GDM1 (cell line): ENCODE data around the gene ATAD3C.
"Not testable (repeated sequence)": the region's sequence is repeated elsewhere in the genome, so short reads cannot be mapped to it uniquely, and the experiment has no call there.

ENCODE experiments used
- DNase-seq: peaks from one replicate; lab custom pipeline; 2025; lab: John Stamatoyannopoulos, UW

Gene ATAD3C

DNA sequence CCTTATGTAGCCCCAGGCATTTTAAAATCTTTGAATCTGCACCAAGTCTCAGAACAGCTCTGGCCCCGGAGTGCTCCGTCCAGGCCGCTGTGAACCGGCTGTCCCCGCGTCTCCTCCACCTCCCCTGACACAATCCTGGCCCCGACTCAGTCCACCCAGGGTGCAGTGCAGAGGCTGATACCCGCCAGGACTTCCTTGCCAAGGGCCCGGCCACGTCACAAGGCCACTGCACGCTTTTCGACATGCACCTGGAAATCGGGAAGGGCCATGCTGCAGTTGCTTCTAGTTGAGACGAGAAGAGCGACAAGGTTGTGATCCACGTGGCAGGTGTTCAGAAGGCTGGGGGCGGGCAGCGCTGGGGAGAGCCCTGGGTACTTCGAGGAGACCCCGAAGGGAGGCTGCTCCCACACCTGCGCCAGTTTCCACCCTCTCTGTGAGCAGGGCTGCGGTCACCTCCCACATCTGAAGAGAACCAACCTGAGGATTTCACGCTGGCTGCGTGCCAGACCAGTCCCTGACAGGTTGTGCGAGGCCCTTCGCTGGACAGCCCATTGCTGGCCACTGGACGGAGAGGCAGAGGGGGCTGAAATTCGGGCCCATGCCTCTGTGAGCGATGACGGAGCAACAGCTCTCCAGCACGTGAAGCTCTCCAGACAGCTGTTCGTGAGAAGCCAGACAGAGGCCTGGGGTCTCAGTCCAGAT lies 7.3 kb upstream of the ATAD3C start:
- no peak for DNase-seq

GRCh38 chr1:1446631-1447030 lies 2.9 kb upstream of the ATAD3C start:
- not testable (repeated sequence) for DNase-seq

DNA sequence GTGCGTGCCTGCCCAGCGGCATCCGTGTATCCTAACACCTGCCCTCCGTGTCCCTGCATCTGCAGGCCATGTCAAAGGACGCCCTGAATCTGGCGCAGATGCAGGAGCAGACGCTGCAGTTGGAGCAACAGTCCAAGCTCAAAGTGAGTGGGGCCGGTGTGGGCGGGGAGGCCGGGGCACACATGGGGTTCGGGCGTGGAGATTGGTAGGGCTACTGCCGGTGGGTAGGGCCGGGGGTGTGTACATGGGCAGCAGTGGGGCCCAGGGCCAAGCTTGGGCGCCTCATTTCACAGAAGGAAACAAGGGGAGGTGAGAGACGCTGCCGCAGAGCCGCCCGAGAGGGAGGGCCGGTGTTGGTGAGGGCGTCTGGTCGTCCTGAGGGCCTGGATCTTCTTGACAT lies 1.1 kb downstream of the ATAD3C start:
- not testable (repeated sequence) for DNase-seq

DNA sequence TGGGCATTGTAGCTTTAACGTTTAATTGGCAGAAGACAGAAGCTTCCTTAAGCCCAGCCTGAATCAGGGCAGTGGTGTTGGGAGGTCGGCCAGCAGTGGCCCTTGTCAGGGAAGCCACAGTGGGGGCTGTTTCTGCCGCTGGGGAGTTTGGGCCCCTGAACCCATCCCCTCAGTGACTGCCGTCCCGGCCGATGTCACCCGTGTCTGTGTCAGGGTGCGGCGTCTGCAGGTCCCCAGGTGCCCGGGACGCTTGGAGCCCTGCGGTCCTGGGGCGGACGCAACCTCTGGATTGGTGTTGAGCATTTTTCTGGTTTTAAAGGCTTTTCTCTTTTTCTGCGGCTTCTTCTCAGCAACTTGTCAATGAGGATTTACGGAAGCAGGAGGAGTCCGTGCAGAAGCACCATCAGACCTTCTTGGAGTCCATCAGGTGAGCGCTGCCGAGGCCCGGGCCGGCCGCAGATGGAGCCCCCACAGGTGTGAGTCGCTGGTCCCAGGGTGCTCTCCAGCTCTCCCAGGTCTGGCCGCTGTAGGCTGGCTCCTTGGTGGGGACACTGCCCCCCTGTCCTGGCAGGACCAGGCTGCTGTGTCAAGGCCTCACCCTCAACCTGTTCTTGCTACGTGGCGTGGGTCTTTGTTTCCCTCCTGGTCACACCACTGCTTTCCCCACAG lies 2.3 kb downstream of the ATAD3C start:
- no peak for DNase-seq

GRCh38 chr1:1452365-1452739 lies 2.9 kb downstream of the ATAD3C start:
- not testable (repeated sequence) for DNase-seq

DNA sequence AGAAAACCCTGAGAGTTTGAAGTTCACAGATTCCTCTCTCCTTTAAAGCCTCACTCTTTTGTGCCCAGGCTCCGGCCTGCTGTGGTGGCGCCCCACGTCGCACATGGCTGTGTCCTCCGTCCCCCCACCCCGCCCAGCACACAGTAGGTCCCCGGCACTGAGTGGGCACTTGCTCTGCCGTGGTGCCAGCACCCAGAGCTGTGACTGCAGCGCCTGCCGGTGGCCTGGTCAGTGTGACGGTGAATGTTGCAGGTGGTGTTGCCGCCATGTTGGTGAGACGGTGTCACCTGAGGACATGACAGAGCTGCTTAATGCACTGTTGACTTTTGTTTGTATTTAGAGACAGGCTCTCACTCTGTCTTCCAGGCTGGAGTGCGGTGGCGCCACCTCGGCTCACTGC lies 3.4 kb downstream of the ATAD3C start:
- DNase-seq = no peak

- DNase-seq = not testable (repeated sequence)
Observed at GRCh38 chr1:1454286-1455056, 5.0 kb downstream of the ATAD3C start.

- DNase-seq = no peak
Observed at GRCh38 chr1:1455366-1455884, 5.9 kb downstream of the ATAD3C start.

DNA sequence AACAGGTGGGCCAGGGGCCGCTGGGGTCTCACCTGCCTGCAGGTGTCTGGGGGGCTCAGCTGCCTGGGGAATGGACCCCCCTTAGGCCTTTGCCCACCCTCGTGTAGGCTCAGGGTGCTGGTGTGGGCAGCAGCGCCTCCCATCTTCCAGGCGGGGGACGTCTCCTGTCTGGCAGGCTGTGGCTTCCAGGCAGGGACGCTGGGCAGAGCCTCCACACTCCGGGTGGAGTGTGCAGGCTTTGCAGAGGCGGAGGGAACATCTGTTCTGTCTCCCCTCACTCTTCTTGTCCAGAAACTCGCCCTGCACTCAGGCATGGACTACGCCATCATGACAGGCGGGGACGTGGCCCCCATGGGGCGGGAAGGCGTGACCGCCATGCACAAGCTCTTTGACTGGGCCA lies 6.4 kb downstream of the ATAD3C start:
- not testable (repeated sequence) for DNase-seq

DNA sequence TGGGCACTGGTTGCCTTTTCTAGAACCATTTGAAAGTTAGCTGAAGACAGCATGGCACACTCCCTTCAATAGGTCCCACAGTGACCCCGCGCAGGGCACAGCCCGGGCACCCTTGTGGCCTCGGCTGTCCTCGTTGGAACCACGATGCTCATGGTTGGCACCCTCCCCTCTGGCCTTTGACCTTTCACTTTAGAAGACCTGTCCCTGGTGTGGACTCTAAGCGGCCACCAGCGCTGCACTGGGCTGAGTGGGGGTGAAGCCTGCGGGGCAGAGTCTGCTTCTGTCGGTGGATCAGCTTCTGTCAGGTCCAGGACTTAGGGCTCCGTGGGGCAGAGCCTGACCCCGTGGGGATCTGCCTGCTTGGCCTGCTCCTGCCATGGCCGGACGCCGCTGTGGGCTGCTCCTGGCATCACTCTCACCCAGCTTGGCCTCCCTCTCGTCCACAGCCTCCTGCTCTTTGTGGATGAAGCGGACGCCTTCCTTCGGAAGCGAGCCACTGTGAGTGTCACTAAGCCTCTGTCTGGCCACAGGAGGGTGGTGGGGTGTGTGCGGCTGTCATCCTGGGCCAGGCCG lies 7.3 kb downstream of the ATAD3C start:
- not testable (repeated sequence) for DNase-seq

GRCh38 chr1:1459156-1459555 lies 9.7 kb downstream of the ATAD3C start:
- DNase-seq = not testable (repeated sequence)

- not testable (repeated sequence) for DNase-seq
Observed at GRCh38 chr1:1459711-1460110, 10.2 kb downstream of the ATAD3C start.

GRCh38 chr1:1460540-1461130 lies 11.1 kb downstream of the ATAD3C start:
- DNase-seq = no peak

GRCh38 chr1:1461721-1462317 lies 12.3 kb downstream of the ATAD3C start:
- DNase-seq = no peak

DNA sequence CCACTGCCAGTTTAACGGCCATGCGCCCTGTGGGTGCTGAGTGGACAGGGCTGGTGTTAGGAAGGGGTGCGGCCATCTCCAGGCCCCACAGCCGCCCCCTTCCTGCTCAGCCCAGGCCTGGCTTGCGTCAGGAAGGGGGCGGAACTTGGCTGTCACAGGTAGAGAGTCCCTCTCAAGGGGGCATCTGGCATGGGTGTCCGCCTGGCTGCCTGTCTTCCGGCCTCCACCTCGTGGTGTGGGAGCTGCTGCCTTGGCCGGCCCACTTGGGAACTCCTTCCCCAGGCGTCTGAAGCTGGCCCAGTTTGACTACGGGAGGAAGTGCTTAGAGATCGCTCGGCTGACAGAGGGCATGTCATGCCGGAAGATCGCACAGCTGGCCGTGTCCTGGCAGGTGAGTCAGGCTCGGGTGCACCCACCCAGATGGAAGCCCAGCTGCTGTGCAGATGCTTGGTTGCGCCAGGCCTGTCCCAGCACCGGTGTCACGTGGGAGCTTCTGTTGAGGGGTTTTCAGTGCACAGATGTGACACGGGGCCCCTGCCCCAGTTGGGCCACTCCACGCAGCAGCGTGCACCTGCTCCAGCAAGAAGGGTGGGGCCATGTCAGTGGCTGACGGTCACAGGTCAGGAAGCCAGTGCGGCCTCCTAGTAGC lies 13.0 kb downstream of the ATAD3C start:
- DNase-seq = no peak

GRCh38 chr1:1463312-1463711 lies 13.8 kb downstream of the ATAD3C start:
- no peak for DNase-seq

GRCh38 chr1:1468196-1468985 lies 18.9 kb downstream of the ATAD3C start:
- DNase-seq = not testable (repeated sequence)

DNA sequence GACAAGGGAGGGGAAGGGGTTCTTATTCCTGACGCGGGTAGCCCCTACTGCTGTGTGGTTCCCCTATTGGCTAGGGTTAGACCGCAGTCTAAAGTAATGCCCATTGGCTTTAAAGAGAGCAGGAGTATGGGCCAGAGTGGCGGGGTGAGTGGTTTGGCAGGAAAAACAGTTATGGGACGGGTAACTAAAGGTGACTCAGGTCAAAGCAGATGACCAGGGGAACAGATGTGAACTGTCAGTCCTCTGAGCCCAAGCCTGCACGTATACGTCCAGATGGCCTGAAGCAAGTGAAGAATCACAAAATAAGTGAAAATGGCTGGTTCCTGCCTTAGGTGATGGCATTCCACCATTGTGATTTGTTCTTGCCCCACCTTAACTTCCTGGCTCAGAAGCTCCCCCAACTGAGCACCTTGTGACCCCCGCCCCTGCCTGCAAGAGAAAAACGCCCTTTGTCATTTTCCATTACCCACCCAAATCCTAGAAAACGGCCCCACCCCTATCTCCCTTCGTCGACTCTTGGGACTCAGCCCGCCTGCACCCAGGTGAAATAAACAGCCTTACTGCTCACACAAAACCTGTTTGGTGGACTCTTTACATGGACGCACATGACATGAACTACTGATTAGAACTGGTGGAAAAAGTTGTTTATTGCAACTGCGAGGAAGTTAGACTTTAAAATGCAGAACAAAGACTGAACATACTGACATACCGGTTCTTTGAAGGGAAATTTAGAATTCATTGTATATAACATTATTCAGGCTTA lies 21.3 kb downstream of the ATAD3C start:
- DNase-seq = no peak

- peak; percentile 88 for DNase-seq
Observed at GRCh38 chr1:1471389-1472052, 22.0 kb downstream of the ATAD3C start, which contains the start of gene ATAD3B. ATAD3B (plus strand) TSS chr1:1471765; CDS start chr1:1471885, 120 bp downstream.
